NCI-H1105 treated with DMSO at 0.1 percent for 48 hours (cell line): Measurements from ENCODE around the gene PALM3.

ENCODE experiments used
- DNase-seq: peaks from one replicate; lab custom pipeline; 2025; lab: John Stamatoyannopoulos, UW

The PALM3 gene

GRCh38 chr19:14089412-14089661 is 27.5 kb upstream of the PALM3 start:
- no peak for DNase-seq

GRCh38 chr19:14088634-14089411 is 26.9 kb upstream of the PALM3 start:
- DNase-seq: no peak

GRCh38 chr19:14086098-14086497 is 24.2 kb upstream of the PALM3 start:
- DNase-seq: no peak

GRCh38 chr19:14085309-14085995 is 23.6 kb upstream of the PALM3 start, which contains the start of gene C19orf67:
Gene C19orf67, minus strand, starts transcription at chr19:14085783. Its CDS starts 156 bp downstream, at chr19:14085627.
- no peak for DNase-seq

GRCh38 chr19:14082675-14082960 is 20.7 kb upstream of the PALM3 start:
- DNase-seq: no peak

GRCh38 chr19:14081797-14082674 is 20.2 kb upstream of the PALM3 start:
- DNase-seq: no peak

GRCh38 chr19:14080887-14081796 is 19.3 kb upstream of the PALM3 start:
- peak; percentile 100 for DNase-seq

- no peak for DNase-seq
These were observed 16.5 kb upstream of the PALM3 start for GRCh38 chr19:14078411-14078810.

- no peak for DNase-seq
These were observed 12.3 kb upstream of the PALM3 start for GRCh38 chr19:14073925-14074838.

GRCh38 chr19:14073261-14073924 is 11.5 kb upstream of the PALM3 start:
- peak; percentile 76 for DNase-seq

GRCh38 chr19:14072535-14073260 is 10.8 kb upstream of the PALM3 start, which contains the start of gene MISP3:
Gene MISP3, plus strand, starts transcription at chr19:14072786. Its CDS starts 524 bp downstream, at chr19:14073310.
- DNase-seq: peak; percentile 62

GRCh38 chr19:14070268-14071050 is 8.6 kb upstream of the PALM3 start:
- no peak for DNase-seq

GRCh38 chr19:14066134-14066533 is 4.3 kb upstream of the PALM3 start:
- no peak for DNase-seq

- DNase-seq: no peak
These were observed 1.2 kb upstream of the PALM3 start for GRCh38 chr19:14063105-14063504.

- DNase-seq: no peak
These were observed 631 bp upstream of the PALM3 start for GRCh38 chr19:14062558-14062855.

GRCh38 chr19:14061081-14061749 is 661 bp downstream of the PALM3 start:
- DNase-seq: no peak

GRCh38 chr19:14059652-14060155 is 2.2 kb downstream of the PALM3 start:
- DNase-seq: no peak

GRCh38 chr19:14059093-14059480 is 2.8 kb downstream of the PALM3 start:
- DNase-seq: no peak
